ENCODE measurements around the gene C5orf46. TPM values are rescaled to one million over a fixed set of nuclear protein-coding genes. Genes with fewer than 3 reads are reported as not detected.
"Not testable (repeated sequence)": the region's sequence is repeated elsewhere in the genome, so short reads cannot be mapped to it uniquely, and the experiment has no call there.

Gene C5orf46
- total RNA-seq, 1 donor = not detected

DNA sequence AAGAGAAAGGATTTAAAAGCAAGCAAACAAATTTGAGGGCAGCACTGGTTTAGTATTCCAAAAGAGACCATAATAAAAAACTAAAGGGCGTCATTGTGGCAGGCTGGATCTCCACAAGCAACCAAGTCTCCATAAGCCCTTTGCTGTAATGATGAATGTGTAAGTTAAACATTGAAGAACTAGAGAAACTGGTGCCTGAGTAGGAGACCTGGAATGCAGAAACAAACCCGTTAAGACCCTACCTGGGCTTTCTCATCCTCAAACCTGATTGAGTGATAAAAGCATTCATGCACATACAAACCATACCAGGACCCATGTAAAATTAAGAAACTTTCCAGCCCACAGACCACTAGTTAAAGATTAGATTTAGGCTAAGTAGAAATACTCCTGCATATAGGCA, 29.7 kb downstream of the C5orf46 start:
- H3K4me3 ChIP-seq (ENCODE audit: low read length) = no peak overlapping the region
- no peaks in the 10 kb centered on the region for H3K9me3 ChIP-seq (ENCODE audit: low read depth, low read length)
- no peaks in the 10 kb centered on the region for H3K4me1 ChIP-seq (ENCODE audit: insufficient read depth, low read length)
- H3K27me3 ChIP-seq (ENCODE audit: insufficient read depth, low read length) = no peaks in the 10 kb centered on the region

DNA sequence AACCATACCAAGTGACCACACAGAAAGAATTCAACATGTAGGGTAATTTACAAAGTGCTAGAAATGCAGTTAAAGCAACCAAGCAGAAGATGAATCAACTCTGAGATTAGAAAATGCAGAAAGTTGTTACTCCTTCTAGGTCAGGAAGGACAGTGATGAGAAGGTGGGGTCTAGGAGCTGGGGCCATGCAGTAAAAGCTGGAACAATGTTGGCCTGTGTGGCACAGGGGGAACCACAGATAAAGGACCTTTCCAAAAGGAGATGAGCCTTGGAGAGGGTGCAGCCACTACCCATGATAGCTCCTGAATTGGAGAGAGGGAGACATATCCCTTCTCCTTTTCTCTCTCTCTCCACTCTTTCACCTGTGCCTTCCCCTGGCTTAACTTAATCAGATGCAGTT, 30.2 kb downstream of the C5orf46 start:
- H3K9me3 ChIP-seq (ENCODE audit: low read depth, low read length) = no peaks in the 10 kb centered on the region

DNA sequence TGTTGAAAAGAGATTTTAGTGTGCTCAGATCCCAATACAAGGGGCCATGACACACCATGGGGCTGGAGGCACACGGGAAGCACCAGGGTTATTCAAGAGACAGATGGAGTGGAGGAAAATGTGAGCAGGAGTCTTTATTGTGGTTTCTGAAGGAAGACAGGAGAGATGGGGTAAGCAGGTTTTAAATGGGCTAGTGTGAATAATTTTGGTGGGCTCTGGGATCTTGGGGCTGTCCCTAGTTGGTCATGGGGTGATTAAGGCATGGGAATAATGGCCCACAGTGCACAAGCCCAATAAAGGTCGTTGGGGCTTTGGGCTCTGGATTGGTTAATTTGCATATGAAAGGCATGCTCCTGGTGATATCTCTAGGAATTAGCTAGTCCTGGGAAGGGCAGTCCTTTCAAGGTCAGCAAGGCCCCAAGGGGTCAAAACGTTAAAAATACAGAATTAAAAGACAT, 31.4 kb downstream of the C5orf46 start:
- no peaks in the 10 kb centered on the region for H3K9me3 ChIP-seq (ENCODE audit: low read depth, low read length)
- H3K4me3 ChIP-seq (ENCODE audit: low read length) = no peak overlapping the region
- no peaks in the 10 kb centered on the region for H3K27me3 ChIP-seq (ENCODE audit: insufficient read depth, low read length)
- H3K4me1 ChIP-seq (ENCODE audit: insufficient read depth, low read length) = no peaks in the 10 kb centered on the region

More for the DNA sequence above, 30.2 kb downstream of the C5orf46 start:
- Histone ChIP-seq H3K27me3 (ENCODE audit: insufficient read depth, low read length) (no peaks in the 10 kb centered on the region), H3K4me1 (ENCODE audit: insufficient read depth, low read length) (no peaks in the 10 kb centered on the region), H3K4me3 (ENCODE audit: low read length) (no peak overlapping the region)

DNA sequence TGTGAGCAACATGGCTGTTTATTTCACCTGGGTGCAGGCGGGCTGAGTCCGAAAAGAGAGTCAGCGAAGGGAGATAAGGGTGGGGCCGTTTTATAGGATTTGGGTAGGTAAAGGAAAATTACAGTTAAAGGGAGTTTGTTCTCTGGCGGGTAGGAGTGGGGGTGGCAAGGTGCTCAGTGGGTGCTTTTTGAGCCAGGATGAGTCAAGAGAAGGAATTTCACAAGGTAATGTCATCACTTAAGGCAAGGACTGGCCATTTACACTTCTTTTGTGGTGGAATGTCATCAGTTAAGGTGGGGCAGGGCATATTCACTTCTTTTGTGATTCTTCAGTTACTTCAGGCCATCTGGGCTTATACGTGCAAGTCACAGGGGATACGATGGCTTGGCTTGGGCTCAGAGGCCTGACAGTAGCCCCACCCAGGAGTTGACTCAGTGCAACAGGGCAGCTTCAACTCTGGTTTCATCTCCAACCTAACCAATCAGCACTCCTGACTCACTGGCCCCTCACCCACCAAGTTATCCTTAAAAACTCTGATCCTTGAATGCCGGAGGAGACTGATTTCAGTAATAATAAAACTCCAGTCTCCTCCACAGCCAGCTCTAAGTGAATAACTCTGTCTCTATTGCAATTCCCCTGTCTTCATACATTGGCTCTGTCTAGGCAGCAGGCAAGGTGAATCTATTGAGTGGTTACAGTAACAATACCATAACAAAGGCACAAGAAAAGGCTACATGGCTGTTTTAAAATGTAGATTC, 32.0 kb downstream of the C5orf46 start:
- not testable (repeated sequence) for H3K9me3 ChIP-seq (ENCODE audit: low read depth, low read length); H3K4me1 ChIP-seq (ENCODE audit: insufficient read depth, low read length); H3K27me3 ChIP-seq (ENCODE audit: insufficient read depth, low read length)

DNA sequence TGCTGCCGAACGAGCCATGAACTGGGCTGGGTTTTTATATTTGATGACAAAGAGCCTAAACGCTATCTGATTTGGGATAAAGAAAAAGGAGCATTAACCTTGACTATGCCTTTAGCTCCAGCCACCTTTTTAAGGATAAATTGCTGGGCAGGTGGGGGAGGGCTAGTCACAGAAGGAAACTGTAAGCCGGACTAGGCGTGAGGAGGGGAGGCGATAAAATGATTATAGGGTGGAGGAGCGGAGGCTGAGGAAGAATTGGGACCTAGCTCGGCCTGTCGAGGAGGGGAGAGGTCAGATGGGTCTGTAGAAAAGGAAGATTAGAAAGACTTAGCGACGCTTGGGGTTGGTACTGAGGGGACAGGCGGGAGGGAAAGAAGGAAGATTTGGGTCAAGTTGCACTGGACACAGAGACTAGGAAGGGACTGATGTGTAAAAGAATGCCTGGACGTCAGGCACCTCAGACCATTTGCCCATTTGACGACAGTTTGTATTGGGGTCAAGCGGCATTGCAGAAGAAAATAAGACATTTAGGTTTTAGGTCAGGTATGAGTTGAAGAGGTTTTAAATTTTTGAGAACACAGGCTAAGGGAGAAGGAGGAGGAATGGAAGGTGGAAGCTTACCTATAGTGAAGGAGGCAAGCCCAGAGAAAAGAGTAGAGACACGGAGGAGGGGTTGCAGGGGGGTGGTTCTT, 33.4 kb downstream of the C5orf46 start:
- H3K4me3 ChIP-seq (ENCODE audit: low read length); H3K27me3 ChIP-seq (ENCODE audit: insufficient read depth, low read length); H3K4me1 ChIP-seq (ENCODE audit: insufficient read depth, low read length); H3K9me3 ChIP-seq (ENCODE audit: low read depth, low read length): not testable (repeated sequence)

More for the DNA sequence above, 32.0 kb downstream of the C5orf46 start:
- not testable (repeated sequence) for H3K4me3 ChIP-seq (ENCODE audit: low read length)

DNA sequence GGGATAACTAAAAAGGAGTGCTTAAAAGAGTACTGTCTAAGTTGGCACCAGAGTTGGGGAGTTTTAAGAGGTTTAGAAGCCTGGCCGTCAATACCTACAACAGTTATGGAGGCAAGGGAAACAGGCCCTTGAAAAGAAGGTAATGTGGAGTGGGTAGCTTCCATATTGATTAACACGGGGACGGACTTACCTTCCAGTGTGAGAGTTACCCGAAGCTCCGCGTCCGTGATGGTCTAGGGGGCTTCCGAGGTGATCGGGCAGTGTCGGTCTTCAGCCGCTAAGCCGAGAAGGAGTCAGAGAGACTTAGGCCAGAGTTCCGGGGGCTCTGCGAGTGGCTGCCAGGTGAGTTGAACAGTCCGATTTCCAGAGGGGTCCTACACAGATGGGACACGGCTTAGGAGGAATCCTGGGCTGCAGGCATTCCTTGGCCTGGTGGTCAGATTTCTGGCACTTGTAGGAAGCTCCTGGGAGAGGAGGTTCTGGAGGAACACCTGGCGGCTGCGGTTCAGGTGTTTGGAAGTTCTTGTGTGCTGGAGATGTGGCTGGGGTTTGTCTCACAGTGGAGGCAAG, 34.3 kb downstream of the C5orf46 start:
- H3K9me3 ChIP-seq (ENCODE audit: low read depth, low read length); H3K4me3 ChIP-seq (ENCODE audit: low read length); H3K27me3 ChIP-seq (ENCODE audit: insufficient read depth, low read length); H3K4me1 ChIP-seq (ENCODE audit: insufficient read depth, low read length): not testable (repeated sequence)

DNA sequence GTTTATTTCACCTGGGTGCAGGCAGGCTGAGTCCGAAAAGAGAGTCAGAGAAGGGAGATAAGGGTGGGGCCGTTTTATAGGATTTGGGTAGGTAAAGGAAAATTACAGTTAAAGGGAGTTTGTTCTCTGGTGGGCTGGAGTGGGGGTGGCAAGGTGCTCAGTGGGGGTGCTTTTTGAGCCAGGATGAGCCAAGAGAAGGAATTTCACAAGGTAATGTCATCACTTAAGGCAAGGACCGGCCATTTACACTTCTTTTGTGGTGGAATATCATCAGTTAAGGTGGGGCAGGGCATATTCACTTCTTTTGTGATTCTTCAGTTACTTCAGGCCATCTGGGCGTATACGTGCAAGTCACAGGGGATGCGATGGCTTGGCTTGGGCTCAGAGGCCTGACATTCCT, 36.4 kb downstream of the C5orf46 start:
- H3K4me1 ChIP-seq (ENCODE audit: insufficient read depth, low read length); H3K27me3 ChIP-seq (ENCODE audit: insufficient read depth, low read length); H3K9me3 ChIP-seq (ENCODE audit: low read depth, low read length); H3K4me3 ChIP-seq (ENCODE audit: low read length): not testable (repeated sequence)

DNA sequence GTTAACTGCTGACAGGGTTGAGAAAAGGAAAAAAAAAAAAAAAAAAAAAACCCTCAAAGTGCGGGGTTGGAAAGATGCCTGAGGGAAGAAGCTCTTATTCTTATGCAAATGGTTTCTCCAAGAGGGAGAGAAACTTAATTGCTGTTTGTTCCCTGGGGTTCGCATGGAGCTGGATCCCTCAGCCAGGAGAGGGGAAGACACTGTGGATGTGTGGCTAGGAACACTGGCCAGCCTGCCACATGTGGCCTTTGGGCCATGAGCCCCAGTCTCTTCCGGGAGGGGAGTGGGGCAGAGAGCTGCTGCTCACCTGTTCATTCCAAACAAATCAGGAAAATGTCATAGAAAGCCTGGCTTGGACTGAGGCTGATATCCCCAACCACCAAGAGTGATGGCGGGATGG, 37.2 kb downstream of the C5orf46 start:
- no peaks in the 10 kb centered on the region for H3K4me1 ChIP-seq (ENCODE audit: insufficient read depth, low read length)
- no peaks in the 10 kb centered on the region for H3K9me3 ChIP-seq (ENCODE audit: low read depth, low read length)
- no peaks in the 10 kb centered on the region for H3K27me3 ChIP-seq (ENCODE audit: insufficient read depth, low read length)
- H3K4me3 ChIP-seq (ENCODE audit: low read length) = no peak overlapping the region

DNA sequence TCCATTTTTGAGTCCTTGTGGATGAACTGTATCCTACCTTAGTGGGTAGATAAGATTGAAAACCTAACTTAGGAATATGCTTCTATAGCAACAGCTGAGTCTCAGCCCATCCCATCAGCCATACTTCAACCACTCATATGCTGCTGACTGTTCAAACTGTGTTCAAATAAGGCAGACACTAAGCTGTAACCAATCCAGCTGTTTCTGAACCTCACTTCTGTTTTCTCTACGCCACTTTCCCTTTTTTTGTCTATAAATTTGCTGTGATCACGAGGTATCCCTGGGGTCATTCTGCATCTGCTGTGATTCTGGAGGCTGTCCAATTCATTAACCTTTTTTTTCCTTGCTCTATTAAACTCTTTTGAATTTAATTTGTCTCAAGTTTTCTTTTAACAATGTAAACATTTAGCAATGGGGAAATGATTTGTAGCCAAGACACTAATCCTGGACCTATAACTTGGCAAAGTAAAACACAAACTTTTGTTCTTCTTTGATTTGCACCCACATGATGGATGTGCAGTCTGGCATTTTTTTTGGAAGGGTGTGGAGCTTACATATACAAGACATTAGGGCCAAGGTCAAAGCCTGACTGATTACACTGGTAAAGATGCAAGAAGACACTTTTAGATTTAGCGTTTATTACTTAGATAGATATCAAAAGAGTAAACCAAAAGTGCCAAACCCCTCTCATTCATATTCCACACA, 42.7 kb downstream of the C5orf46 start:
- Histone ChIP-seq H3K4me3 (ENCODE audit: low read length) (no peak overlapping the region), H3K4me1 (ENCODE audit: insufficient read depth, low read length) (no peaks in the 10 kb centered on the region), H3K9me3 (ENCODE audit: low read depth, low read length) (no peaks in the 10 kb centered on the region), H3K27me3 (ENCODE audit: insufficient read depth, low read length) (no peaks in the 10 kb centered on the region)

DNA sequence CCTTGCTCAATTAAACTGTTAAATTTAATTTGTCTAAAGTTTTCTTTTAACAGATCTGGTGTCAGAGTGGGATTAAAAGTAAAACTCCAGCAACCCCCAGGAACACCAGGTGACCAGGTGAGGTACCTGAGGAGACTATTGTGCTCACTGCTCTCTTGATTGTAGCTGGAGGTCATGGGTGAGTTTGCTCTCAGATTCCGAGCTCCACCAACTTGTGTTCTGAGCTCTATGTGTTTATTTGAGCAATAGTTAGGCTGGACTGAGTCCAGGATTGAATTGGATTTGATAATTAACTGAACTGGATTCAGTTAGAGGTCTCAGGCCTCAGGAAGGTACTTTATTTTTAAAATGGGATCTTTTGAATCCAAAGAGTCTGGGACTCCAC, 45.7 kb downstream of the C5orf46 start:
- no peaks in the 10 kb centered on the region for H3K27me3 ChIP-seq (ENCODE audit: insufficient read depth, low read length)
- H3K4me3 ChIP-seq (ENCODE audit: low read length) = no peak overlapping the region
- no peaks in the 10 kb centered on the region for H3K9me3 ChIP-seq (ENCODE audit: low read depth, low read length)
- H3K4me1 ChIP-seq (ENCODE audit: insufficient read depth, low read length) = no peaks in the 10 kb centered on the region

DNA sequence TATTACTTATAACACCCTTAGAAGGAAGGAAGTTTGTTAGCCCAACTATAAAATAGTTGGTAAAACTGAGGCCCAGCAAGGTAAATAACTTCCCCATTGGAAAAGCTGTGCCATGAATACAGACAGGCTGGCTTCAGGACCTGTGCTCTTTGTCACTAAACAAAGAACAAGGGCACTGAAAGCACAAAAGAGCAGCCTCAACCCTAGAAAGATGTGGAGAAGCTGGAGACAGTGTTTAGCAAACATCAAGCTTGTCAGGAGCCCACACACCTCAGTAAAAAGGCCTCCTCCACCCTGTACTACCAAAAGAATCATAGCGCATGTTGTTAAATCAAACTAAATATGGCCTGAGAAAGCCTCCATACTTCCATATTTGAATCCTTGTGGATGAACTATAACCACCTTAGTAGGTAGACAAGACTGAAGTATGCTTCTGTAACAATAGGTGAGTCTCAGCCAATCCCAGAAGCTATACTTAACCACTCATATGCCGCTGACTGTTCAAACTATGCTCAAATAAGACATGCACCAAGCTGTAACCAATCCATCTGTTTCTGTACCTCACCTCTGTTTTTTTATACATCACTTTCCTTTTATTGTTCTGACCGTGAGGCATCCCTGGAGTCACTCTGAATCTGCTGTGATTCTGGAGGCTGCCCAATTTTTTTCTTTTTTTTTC, 46.2 kb downstream of the C5orf46 start:
- H3K27me3 ChIP-seq (ENCODE audit: insufficient read depth, low read length) = no peaks in the 10 kb centered on the region
- no peak overlapping the region for H3K4me3 ChIP-seq (ENCODE audit: low read length)
- no peaks in the 10 kb centered on the region for H3K4me1 ChIP-seq (ENCODE audit: insufficient read depth, low read length)
- H3K9me3 ChIP-seq (ENCODE audit: low read depth, low read length) = no peaks in the 10 kb centered on the region

DNA sequence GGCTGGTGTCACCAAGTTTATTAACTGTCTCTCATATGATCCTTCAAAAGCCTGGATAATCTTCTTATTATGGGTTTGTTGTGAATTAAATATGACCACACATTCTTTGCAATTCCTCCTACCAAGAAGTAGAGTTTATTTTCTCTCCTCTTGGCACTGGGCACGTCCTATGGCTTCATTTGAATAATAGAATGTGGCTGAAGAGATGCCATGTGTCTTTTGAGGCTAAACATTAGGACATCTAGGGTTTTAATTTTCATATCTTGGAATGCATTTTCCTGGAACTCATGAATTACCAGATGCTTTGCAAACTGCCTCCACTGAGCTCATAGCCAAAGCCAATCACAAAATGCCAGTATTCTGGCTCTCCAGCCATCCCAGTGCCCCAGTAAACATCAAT, 47.8 kb downstream of the C5orf46 start:
- H3K9me3 ChIP-seq (ENCODE audit: low read depth, low read length) = no peaks in the 10 kb centered on the region
- no peaks in the 10 kb centered on the region for H3K27me3 ChIP-seq (ENCODE audit: insufficient read depth, low read length)
- H3K4me3 ChIP-seq (ENCODE audit: low read length) = no peak overlapping the region
- no peaks in the 10 kb centered on the region for H3K4me1 ChIP-seq (ENCODE audit: insufficient read depth, low read length)

DNA sequence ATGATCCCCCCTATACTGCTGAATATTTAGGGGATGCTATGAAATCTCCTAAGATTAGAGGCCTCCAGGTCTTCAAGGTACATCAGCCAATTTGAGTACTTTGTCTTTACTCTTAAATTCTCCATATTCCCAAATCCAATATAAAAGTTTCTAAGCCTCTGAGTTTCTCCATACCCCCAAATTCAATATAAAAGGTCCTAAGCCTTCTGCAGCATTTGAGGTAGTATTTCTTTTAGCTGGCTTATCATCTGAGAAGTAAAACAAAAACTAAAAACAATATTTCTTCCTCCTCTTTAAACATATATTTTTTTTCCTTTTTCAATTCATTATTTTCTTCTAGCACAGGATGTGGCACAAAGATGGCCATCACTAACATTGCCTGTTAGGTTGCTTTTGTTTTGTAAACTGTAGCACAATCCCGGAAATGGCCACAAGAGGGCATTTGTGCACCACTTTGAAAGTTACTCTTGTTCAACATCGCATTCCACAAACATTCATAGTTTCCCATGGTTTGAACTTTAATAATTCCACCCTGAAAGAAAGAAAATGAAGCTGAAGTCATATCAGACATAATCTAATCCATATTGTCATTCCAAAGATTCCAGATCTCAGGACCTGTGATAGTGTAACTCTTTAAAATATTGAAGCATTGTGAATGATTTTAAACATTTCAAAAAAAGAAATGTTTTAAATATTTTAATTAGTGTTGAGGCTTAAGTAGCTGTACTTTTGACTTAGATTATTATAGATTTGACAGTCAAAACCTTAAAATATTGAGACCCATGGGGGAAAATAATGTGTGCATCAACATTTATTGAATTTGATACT, 48.8 kb downstream of the C5orf46 start:
- Histone ChIP-seq H3K27me3 (ENCODE audit: insufficient read depth, low read length) (no peaks in the 10 kb centered on the region), H3K4me1 (ENCODE audit: insufficient read depth, low read length) (no peaks in the 10 kb centered on the region), H3K9me3 (ENCODE audit: low read depth, low read length) (no peaks in the 10 kb centered on the region), H3K4me3 (ENCODE audit: low read length) (no peak overlapping the region)

DNA sequence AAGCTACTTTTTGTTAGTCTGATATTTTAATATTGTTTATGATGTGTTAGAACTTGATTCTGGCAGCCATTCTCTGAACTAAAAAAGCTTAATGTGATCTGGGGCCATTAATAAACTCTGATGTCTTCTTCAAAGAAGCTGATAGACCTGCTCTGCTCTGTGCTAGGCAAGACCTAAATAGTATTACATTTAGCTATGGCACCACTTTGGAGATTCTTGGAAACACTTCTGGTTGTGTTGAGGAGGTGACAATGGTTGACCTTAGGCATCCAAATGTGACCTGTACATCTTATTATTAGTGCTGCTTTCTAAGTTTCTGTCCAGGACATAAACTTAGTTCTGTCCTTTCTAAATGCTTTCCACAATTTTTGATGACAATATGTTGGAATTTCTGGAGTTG, 49.5 kb downstream of the C5orf46 start:
- Histone ChIP-seq H3K4me1 (ENCODE audit: insufficient read depth, low read length) (no peaks in the 10 kb centered on the region), H3K4me3 (ENCODE audit: low read length) (no peak overlapping the region), H3K9me3 (ENCODE audit: low read depth, low read length) (no peaks in the 10 kb centered on the region), H3K27me3 (ENCODE audit: insufficient read depth, low read length) (no peaks in the 10 kb centered on the region)
